ENCODE data around the gene FNDC3B. TPM values are rescaled to one million over a fixed set of nuclear protein-coding genes. Genes with fewer than 3 reads are reported as not detected.

FNDC3B gene
- total and polyA plus RNA-seq, 7 donors, result 16.2 to 93.9 (median 50.3) TPM

DNA sequence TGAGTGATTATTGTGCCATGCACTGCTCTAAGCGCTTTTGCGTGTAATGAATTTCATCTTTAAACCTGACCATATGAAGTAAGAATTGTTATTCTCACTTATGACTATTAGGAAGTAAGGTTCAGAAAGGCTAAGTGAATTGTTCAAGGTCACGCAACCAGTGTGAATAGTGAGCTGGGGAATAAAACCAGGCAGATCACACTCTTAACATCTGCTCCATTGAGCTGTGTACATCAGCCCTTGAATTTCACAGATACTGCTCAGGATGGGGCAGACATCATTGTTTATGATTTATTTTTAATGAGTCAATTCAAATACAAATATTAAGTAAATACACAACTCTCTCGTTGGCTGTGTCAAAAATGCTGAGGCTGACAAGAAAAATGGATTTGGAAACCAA is 184.5 kb downstream of the FNDC3B start:
- Histone ChIP-seq H3K36me3 (peaks cover 0 to 8% (median 2%) of the 10 kb centered on the region in 4 donors), H3K4me1 (peaks cover 0 to 34% (median 12%) of the 10 kb centered on the region in 4 donors), H3K9me3 (no peaks in the 10 kb centered on the region), H3K27me3 (no peaks in the 10 kb centered on the region), H3K27ac (no peak overlapping the region), H3K4me3 (no peak overlapping the region)
- 89 to 92% methylated on average over 4 of the region's 4 CpGs for WGBS, 2 donors
- no peak for DNase-seq
- TF ChIP-seq EP300 (IDR thresholded peaks at IDR 0.05) (no peak), POLR2AphosphoS5 (IDR thresholded peaks at IDR 0.05) (no peak), POLR2A (IDR thresholded peaks at IDR 0.05) (no peak)
- TF ChIP-seq, protein P1, sequence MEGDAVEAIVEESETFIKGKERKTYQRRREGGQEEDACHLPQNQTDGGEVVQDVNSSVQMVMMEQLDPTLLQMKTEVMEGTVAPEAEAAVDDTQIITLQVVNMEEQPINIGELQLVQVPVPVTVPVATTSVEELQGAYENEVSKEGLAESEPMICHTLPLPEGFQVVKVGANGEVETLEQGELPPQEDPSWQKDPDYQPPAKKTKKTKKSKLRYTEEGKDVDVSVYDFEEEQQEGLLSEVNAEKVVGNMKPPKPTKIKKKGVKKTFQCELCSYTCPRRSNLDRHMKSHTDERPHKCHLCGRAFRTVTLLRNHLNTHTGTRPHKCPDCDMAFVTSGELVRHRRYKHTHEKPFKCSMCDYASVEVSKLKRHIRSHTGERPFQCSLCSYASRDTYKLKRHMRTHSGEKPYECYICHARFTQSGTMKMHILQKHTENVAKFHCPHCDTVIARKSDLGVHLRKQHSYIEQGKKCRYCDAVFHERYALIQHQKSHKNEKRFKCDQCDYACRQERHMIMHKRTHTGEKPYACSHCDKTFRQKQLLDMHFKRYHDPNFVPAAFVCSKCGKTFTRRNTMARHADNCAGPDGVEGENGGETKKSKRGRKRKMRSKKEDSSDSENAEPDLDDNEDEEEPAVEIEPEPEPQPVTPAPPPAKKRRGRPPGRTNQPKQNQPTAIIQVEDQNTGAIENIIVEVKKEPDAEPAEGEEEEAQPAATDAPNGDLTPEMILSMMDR (IDR thresholded peaks at IDR 0.05), result no peak
- intact Hi-C loops (cut with DNase I), result no loop called here

DNA sequence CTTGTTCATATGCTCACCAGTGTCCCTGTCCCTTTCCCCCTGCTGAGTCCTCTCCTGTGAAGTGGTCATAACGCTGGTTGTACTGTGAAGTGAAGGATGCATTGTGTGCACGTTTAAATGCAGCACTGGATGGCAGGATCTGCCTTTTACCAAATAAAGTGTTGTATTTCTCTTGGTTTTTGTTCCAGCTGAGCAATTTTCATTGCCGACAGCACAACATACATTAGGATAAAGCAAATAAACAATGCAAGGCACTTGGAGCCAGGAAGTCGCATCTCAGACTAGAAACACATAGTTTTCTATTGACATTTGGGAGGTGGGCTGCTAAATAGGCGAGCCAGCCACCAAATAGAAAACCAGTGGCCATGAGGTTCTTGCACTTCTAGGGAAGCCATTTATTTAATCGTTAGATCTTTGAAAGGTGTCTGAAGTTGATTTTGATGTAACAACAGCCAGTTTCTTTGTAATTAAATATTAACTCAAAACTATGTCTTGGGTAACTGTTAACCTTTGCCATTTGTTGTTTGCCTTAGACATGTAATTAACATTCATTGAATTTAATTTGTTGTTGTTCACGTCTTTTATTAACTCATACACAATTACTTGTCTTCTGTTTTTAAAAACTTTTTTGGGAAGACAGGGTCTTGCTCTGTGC is 185.3 kb downstream of the FNDC3B start:
- no peak for DNase-seq
- Histone ChIP-seq H3K27ac (no peak overlapping the region), H3K36me3 (peaks cover 0 to 8% (median 2%) of the 10 kb centered on the region in 4 donors), H3K4me3 (no peak overlapping the region), H3K9me3 (no peaks in the 10 kb centered on the region), H3K27me3 (no peaks in the 10 kb centered on the region), H3K4me1 (peaks cover 0 to 29% (median 7%) of the 10 kb centered on the region in 4 donors)
- intact Hi-C loops (cut with DNase I), result no loop called here
- no peak for TF ChIP-seq POLR2AphosphoS5 (IDR thresholded peaks at IDR 0.05)
- TF ChIP-seq POLR2A (IDR thresholded peaks at IDR 0.05), result no peak
- TF ChIP-seq, protein P1 (IDR thresholded peaks at IDR 0.05), result no peak
- WGBS, 2 donors, result 54 to 71% methylated on average over 7 of the region's 7 CpGs

DNA sequence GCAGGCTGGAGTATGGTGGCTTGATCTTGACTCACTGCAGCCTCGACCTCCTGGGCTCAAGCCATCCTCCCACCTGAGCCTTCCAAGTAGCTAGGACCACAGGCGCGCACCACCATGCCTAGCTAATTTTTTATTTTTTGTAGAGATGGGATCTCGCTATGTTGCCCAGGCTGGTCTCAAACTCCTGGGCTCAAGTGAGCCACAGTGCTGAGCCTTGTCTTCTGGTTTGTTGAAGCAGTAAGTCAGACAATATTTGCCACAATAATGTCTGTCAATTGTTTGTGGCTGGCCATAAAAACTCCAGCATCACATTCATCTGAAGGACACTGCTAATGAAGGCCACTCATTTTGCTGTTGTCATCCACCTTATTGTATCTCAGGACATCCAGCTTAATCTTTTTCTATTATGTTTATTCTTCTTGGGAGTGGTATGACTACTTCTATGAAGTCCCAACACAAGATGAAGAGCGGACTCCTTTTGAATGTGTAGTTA is 185.9 kb downstream of the FNDC3B start:
- H3K9me3 ChIP-seq, result no peaks in the 10 kb centered on the region
- no peak for DNase-seq
- intact Hi-C loops (cut with DNase I), result no loop called here
- 87 to 88% methylated on average over 5 of the region's 5 CpGs for WGBS, 2 donors
- peaks cover 0 to 8% (median 2%) of the 10 kb centered on the region in 4 donors for H3K36me3 ChIP-seq
- TF ChIP-seq POLR2AphosphoS5 (IDR thresholded peaks at IDR 0.05) (no peak), POLR2A (IDR thresholded peaks at IDR 0.05) (no peak), EP300 (IDR thresholded peaks at IDR 0.05) (no peak)
- TF ChIP-seq, protein P1 (IDR thresholded peaks at IDR 0.05), result no peak
- no peak overlapping the region for H3K27ac ChIP-seq
- peaks cover 0 to 27% (median 7%) of the 10 kb centered on the region in 4 donors for H3K4me1 ChIP-seq
- no peak overlapping the region for H3K4me3 ChIP-seq
- no peaks in the 10 kb centered on the region for H3K27me3 ChIP-seq

DNA sequence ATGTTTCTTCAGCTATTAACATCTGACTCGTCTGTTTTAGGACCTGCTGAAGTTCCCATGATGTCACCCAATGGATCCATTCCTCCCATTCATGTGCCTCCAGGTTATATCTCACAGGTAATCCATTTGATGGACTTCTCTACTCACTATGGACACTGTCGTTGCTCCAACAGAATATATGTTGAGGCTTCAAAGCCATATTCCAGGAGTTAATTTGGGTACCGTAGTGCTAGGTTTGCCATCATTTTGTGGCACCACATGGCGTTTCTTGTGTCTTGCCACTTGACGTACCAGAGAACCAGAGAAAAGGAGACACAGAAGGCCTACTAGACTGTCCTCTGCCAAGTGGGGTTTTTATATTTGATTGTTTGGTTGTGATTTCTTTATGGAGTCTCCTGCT is 187.5 kb downstream of the FNDC3B start:
- no peaks in the 10 kb centered on the region for H3K9me3 ChIP-seq
- 95 to 96% methylated on average over 5 of the region's 5 CpGs for whole genome bisulfite sequencing, 2 donors
- H3K27me3 ChIP-seq, result no peaks in the 10 kb centered on the region
- intact Hi-C loops (cut with DNase I), result no loop called here
- DNase-seq, result no peak
- H3K27ac ChIP-seq, result no peak overlapping the region
- peaks cover 0 to 8% (median 2%) of the 10 kb centered on the region in 4 donors for H3K36me3 ChIP-seq
- TF ChIP-seq POLR2AphosphoS5 (IDR thresholded peaks at IDR 0.05) (no peak), POLR2A (IDR thresholded peaks at IDR 0.05) (no peak), EP300 (IDR thresholded peaks at IDR 0.05) (no peak)
- TF ChIP-seq, protein P1 (IDR thresholded peaks at IDR 0.05), result no peak
- peaks cover 0 to 11% (median 5%) of the 10 kb centered on the region in 4 donors for H3K4me1 ChIP-seq
- H3K4me3 ChIP-seq, result no peak overlapping the region
